Sciatic nerve (tissue), 2 donors: Measurements from ENCODE around the gene CHTF18. TPM values are rescaled to one million over a fixed set of nuclear protein-coding genes. Genes with fewer than 3 reads are reported as not detected.
"Not testable (repeated sequence)": the region's sequence is repeated elsewhere in the genome, so short reads cannot be mapped to it uniquely, and the experiment has no call there.

Experiments used
- ATAC-seq: fragments of 200-7000 bp; cut with Tn5 transposase; one replicate; pipeline ENCODE4 v1.9.1; 2020; ENCODE audit warnings: mild to moderate bottlenecking, moderate library complexity
- DNase-seq: peaks from one replicate; pipeline ENCODE4 v3.0.0-alpha.2; 2020; ENCODE audit warnings: low spot score
- intact Hi-C: fragments of 100-400 bp; cut with DNase I; formaldehyde crosslinking; loops from one replicate; pipeline ENCODE4 v1.14.2; 2022
- total RNA-seq: library from RNA; stranded (reverse); fragmentation: NEBNext Ultra II Directional; extraction: Animal tissue kit (Norgen Biotek cat#: 25700); gene quantifications from one replicate; pipeline ENCODE4 v1.2.1, GENCODE V29; 2021
- donor health status: DM: no; HTN: no; CAD: no.
- donor health status: DM: no; HTN: no; CAD: no.

Gene CHTF18
- total RNA-seq, 1 donor from 2014 or later: 18.9 TPM

DNA sequence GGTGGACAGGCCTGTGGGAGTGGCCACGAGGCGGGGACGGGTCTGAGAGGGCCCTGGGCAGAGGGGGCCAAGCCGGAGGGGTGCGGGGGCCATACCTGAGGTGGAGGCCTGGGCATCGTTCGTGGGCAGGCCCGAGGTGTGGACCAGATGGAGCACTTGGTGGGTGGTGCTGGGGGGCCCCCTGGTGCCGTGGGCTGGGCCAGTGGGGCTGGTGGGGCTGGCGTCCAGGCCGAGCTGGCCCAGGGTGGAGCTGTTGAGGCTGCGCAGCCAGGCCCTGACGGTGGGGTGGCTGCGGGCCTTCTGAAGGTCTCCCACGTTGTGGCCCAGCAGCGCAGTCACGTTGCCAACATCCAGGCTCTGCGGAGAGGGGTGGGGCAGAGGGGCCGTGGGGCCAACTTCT, 18.5 kb upstream of the CHTF18 start:
- ATAC-seq (peak; percentile 15), DNase-seq (no peak)
- intact Hi-C loops: no loop called here

DNA sequence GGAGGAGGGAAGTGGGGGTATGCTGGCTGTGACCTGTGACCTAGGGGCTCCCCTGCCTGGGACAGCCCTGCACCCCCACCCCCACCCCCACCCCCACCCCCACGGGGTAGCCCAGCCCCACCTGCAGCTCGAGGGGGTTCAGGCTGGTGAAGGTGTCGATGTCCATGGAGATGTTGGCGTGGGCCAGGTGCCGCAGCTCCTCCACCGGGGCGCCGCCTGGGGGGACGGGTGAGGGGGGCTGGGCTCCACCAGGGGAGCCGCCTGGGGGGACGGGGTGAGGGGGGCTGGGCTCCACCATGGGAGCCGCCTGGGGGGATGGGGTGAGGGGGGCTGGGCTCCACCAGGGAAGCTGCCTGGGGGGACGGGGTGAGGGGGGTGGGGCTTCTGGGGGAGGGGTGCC, 18.0 kb upstream of the CHTF18 start:
- DNase-seq (no peak), ATAC-seq (no peak)
- intact Hi-C loops: no loop called here

DNA sequence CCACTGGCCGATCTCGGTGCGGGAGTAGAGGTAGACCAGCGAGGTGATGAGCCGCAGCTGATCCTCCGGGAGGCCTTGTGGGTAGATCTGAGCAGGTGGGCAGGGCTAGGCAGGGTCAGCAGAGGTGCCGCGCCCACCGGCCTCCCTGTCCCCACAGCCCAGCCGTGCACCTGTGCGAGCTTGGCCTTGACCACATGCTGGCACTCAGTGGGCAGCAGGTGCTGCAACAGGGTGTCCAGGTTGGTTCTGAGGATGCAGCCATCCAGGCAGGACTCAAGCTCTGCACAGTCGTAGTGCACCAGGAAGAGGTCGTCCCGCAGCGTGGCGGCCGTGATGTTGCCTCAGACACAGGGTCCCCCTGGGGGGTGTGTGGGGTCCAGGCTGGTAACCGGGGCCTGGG, 15.5 kb upstream of the CHTF18 start:
- intact Hi-C loops: no loop called here
- DNase-seq: no peak

DNA sequence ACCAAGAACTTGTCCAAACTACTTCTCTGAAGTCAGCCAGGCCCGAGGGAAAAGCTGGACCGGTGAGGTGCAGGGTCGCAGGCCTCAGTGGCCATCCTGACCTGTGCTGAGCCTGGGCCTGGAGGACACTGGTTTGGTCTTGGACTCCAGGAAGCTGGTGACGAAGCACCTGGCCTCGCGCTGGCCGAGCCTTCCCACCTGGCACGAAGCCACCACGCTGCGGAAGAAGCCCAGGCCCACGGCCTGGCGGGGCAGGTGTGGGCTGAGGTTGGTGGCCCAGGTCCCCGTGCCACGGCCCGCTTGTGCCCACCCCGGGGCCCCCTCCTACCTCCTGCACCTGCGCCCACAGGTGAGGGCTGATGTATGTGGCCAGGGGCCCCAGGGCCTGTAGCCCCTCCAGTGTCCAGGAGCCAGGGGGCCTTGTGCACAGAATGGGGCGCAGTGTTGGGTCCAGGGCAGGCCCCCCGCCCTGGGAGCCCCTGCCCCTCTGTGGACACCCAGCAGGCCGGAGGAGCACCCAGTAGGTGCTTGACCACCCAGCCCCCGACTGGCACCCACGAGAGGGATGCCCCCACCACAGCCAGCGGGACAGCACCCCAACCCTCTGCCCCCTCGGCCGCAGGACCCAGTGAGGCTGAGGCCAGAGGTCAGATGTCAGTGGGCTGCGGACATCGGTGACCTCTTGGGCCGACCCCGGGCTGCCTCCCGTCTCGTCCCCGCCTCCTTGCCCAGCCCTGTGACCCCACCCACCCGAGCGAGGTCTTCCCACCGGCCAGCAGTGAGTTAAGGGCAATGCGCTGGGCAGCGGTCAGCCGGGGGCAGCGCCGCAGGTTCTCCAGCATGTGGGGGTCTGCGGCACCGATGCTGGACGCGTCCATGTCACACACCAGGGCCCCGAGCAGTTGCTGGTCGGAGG, 14.1 kb upstream of the CHTF18 start:
- DNase-seq: no peak
- intact Hi-C loops: no loop called here
- ATAC-seq: no peak

More for the DNA sequence above, 15.5 kb upstream of the CHTF18 start:
- ATAC-seq: no peak

DNA sequence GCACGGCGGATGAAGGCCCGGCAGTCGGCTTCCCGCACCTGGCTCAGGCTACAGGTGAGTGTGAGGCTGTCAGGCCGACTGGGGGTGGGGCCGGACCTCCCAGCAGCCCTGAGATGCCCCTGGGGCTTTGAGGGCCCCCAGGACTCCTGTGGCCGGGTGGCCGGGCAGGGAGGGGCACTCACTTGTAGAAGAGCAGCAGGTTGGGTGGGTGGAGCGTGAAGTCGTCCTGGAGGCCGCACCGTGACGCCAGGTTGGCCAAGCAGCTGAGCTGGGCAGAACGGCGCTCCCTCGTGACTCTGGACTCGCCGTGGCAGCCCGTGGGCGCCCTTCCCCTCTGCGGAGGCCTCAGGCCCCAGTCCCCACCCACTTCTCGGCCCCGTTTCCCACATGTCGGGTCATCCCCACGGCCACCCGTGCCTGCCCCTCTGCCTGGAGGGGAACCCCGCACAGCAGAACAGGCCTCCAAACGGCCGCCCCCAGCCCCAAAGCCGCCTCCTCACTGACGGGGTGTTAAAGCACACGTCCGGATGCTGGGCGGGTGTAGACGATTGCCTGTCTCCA, 13.1 kb upstream of the CHTF18 start:
- no peak for ATAC-seq
- intact Hi-C loops: no loop called here
- DNase-seq: no peak

DNA sequence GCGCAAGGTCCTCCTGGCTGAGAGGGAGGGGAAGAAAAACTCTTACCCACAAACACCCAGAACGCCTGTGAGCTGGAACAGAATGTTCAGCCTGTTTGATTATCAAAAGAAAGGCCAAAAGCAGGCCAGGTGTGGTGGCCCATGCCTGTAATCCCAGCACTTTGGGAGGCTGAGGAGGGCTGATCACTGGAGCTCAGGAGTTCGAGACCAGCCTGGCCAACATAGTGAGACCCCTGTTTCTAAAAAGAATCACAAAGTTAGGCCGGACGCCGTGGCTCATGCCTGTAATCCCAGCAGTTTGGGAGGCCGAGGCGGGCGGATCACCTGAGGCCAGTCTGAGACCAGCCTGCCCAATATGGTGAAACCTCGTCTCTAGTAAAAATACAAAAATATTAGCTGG, 12.1 kb upstream of the CHTF18 start:
- ATAC-seq, DNase-seq, intact Hi-C loops: not testable (repeated sequence)

DNA sequence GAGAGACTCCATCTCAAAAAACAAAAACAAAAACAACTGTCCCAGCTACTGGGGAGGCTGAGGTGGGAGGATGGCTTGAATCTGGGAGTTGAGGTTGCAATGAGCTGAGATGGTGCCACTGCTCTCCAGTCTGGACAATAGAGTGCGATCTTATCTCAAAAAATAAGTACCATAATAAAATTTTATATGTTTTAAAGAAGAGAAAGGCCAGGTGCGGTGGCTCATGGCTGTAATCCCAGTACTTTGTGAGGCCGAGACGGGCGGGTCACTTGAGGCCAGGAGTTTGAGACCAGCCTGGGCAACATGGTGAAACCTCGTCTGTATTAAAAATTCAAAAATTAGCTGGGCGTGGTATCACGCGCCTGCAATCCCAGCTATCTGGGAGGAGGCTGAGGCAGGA, 11.6 kb upstream of the CHTF18 start:
- intact Hi-C loops: no loop called here

DNA sequence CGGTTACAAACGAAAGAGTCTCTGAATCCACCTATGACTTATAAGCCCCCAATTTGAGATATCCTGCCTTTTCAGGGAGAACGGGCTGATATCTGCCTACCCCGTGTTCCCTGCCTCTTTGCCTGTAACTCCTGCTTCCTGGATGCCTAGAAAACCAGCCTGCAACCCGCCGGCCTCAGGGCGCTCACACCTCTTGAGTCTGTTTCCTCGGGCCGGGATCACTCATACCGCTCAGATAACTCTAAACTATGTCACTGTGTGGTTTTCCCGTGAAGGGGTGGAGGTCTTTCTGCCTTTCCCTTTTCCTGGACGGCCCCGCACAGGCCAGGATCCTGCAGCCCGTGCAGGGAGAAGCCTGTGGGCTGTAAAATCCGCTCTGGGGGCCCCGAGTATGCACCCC, 10.6 kb upstream of the CHTF18 start:
- ATAC-seq (no peak), DNase-seq (no peak)
- intact Hi-C loops: no loop called here

More for the DNA sequence above, 11.6 kb upstream of the CHTF18 start:
- DNase-seq: no peak
- ATAC-seq: no peak

DNA sequence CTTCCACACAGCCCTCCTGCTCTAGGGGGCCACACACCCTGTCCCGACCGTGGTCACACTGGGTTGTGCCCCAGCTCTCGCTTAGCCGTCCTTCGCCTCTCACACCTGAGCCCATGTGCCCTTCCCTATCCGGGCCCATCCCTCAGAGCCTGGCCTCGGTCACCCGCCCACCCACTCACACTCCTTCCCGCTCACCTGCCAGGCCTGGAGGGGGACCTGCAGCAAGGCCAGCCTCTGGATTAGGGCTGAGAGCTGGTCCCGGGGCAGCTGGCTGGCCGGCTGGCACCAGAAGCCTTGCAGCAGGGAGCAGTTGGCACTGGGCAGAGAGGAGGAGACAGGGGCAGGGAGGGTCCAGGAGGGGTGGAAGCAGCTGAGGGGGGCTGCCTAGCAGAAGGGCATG, 10.0 kb upstream of the CHTF18 start:
- ATAC-seq (no peak), DNase-seq (no peak)
- intact Hi-C loops: no loop called here

DNA sequence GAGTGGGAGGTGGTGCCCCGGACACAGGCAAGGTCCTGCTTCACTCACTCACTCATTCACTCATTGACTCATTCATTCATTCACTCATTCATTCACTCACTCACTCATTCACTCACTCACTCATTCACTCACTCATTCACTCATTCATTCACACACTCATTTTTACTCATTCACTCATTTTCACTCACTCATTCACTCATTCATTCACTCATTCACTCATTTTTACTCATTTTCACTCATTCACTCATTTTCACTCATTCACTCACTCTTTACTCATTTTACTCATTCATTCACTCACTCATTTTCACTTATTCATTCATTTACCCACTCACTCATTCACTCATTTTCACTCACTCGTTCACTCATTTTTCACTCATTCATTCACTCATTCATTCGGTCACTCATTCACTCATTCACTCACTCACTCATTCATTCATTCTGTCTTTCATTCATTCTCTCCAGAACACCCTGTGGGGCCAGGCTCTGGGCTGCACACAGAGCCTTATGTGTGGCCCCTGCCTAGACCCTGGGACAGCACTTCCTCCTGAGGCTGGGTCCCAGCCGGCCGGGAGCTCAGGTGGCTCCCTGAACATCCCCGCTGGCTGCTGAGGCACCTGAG, 9.4 kb upstream of the CHTF18 start:
- DNase-seq (no peak), ATAC-seq (no peak)
- intact Hi-C loops: no loop called here

DNA sequence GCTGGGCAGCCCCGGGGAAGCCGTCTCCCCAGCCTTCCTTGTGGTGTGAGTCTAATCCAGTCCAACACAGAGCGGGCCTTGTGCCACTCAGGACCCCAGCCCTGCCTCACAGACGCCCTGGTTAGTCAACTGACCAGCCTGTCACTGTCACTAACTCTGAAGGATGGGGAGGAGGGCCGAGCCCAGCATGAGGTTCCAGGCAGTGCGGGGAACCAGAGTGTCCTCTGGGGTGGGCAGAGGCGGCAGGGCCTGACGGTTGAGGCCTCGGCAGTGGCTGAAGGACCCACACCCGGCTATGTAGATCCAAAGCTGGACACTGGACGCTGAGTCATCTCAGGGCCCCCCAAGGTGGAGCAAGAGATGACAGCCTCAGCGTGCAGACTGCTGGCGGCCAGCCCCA, 8.9 kb upstream of the CHTF18 start:
- intact Hi-C loops: no loop called here
- DNase-seq: no peak
- no peak for ATAC-seq

DNA sequence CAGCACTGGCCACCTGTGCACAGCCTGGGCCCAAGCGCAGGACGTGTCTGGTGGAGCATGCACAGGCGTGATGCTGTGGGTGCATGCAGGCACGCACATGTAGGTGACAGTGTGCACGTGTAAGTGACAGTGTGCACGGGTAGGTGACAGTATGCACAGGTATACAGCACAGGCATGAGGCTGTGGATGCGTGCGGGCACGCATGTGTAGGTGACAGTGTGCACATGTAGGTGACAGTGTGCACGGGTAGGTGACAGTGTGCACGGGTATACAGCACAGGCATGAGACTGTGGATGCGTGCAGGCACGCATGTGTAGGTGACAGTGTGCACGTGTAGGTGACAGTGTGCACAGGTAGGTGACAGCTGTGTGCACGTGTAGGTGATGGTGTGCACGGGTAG, 8.1 kb upstream of the CHTF18 start:
- no peak for ATAC-seq
- no peak for DNase-seq
- intact Hi-C loops: no loop called here

DNA sequence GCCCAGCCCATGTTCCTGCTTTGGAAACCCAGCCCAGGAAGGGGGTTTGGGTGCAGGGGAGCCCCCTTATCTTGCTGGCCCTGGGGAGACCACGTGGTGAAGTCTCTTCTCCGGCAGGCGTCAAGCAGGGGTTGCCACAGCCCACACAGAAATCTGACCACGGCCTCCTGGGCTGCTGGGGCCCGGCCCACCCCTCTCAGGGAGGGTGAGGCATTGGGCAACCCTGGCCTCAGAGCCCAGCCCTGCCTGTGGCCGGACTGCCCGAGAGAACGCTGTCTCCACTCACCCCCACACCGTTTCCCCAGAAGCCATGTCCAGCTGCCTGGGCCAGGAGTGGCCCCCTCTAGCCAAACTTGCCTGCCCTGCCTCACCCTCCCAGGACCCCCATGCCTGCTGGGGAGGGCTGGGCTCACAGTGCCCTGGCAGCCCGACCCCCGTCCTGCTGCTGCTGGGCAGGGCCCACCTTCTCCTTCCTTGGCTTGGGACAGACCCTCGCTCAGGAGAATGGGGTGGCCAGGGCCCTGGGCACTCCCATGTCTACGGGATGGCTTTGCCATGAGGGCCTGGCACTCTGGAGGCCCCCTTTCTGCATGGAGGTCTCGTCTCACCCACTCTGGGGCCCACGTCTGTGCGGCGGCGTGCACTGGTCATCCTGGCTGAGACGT, 6.9 kb upstream of the CHTF18 start:
- DNase-seq: no peak
- intact Hi-C loops: no loop called here
- ATAC-seq: no peak

DNA sequence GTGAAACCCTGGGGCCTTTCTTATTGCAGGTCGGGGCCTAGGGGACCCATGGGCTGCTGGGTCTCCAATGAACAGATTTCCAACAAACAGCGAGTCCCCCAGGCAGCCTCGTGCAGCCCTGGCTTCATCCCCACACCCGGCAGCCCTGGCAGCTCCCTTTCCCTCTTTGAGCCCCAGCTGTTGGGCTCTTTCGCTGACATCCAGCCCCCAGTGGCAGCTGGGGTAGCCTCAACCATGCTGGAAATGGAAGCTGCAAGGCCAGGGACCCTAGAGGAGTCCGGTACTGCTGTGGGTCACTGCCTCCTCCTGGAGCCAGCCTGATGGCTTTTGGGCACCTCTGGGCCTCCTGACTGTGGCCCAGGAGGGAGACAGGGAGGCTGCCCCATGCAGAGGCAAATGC, 6.2 kb upstream of the CHTF18 start:
- intact Hi-C loops: no loop called here
- no peak for DNase-seq
- no peak for ATAC-seq

DNA sequence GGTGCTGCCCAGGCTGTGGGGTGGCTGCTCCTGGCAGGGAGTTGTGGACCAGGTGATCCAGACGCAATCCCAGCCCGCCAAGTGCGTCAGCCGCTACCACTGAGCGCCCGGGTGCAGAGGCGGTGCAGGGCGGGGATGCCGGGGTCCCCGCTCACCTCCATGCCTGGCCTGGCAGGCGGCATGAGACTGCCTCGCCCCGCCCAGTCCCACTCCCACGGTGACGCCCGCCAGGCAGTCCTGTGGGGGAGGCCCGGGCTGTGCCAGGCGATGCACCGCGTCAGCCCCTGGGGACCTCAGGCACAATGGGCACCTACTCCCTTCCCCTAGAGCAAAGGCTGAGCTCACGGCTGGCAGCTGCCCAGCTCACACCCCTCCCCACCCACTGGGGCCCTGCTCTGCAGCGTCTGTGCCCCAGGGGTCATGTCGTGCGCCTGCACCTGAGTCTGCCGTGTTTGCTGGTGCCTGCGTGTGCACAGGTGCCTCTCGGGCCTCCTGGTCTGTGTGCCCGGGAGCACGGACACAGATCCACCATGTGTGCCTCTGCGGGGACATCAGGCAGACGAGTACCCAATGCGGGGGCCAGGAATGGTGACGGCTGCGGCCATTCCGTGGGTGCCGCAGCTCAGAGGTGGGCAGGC, 5.5 kb upstream of the CHTF18 start:
- ATAC-seq: no peak
- DNase-seq: no peak
- intact Hi-C loops: no loop called here

DNA sequence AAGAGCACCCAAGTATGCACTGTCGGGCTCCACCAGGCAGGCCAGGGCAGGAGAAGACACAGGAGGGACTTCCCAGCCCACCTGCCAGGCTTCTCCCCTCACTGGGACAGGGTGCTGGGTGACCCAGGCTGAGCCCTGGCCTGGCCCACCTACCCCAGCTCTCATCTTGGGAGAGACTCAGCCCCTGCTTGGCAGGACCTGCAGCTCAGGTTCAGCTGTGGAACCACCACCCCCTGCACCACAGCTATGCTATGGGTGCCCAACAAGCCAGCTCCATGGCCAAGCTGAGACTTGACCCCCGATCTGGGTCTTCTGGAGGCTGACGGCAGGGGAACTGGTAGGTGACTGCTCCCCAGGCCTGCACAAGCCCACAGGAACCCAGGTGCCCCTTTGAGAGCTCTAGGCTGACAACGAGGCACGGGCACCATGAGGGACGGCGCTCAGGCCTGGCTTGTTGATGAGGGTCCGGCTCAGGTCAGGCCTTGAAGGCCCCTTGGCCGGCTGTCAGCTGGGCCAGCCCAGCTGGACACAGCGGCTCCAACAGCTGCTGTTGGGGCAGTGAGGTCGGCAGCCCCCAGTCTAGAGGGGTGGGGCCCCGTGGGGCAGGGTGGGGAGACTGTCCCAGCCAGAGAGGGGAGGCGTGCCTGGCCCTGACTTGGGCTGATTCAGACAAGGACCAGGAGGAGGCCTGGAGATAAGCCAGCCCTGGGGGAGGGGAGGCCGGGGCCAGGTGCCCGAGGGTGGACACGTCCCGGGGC, 4.8 kb upstream of the CHTF18 start:
- no peak for DNase-seq
- intact Hi-C loops: loop anchor here (2.0 kb wide), 1 partner anchor 73 kb away; no protein-coding TSS in a partner anchor
- ATAC-seq: no peak

DNA sequence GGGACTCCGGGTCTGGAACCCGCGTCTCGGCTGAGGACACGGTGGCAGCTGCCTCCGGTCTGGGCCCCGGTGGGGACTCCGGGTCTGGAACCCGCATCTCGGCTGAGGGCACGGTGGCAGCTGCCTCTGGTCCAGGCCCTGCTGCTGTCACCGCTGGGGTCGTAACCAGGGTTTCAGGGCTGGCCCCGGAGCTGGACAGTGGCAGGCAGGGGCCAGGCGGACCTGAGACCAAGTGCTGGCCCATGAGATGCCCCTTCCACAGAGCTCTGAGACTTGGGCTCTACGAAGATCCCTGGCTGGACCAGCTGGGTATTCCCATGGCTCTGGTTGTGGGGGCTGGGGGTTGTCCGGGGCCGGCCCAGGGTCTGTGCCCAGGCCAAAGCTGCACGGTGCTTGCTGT, 4.0 kb upstream of the CHTF18 start:
- no peak for DNase-seq
- intact Hi-C loops: loop anchor here (2.0 kb wide), 1 partner anchor 74 kb away; no protein-coding TSS in a partner anchor
- no peak for ATAC-seq
